Right lobe of liver (tissue), 6 donors: ENCODE results near the gene DIABLO. TPM values are rescaled to one million over a fixed set of nuclear protein-coding genes. Genes with fewer than 3 reads are reported as not detected.

Source experiments
- ATAC-seq, 4 donors: fragments of 200-7000 bp; cut with Tn5 transposase; one replicate each; pipeline ENCODE4 v1.9.1; 2020; ENCODE audit warnings: mild to moderate bottlenecking in 4 of 4, moderate library complexity in 4 of 4
- DNase-seq, 3 donors: peaks; one replicate each; pipeline ENCODE4 v3.0.0-alpha.2; 2020
- H3K27ac ChIP-seq, 3 donors: fragments of 200-600 bp; one replicate each; pipeline ENCODE4 v1.8.0; 2022
- H3K27me3 ChIP-seq, 2 donors: fragments of 200-600 bp; one replicate each; pipeline ENCODE4 v1.8.0; 2022
- H3K36me3 ChIP-seq, 4 donors: fragments of 200-600 bp; sonication (generic) in 1 of 4; one replicate each; pipeline versions ENCODE4 v1.5.1 to v1.8.0; 2017 to 2022; ENCODE audit warnings: control low read depth in 1 of 4
- H3K4me1 ChIP-seq, 4 donors: fragments of 200-600 bp; sonication (generic) in 1 of 4; one replicate each; pipeline versions ENCODE4 v1.5.1 to v1.8.0; 2017 to 2022; ENCODE audit warnings: control low read depth in 1 of 4
- H3K4me3 ChIP-seq, 3 donors: fragments of 200-600 bp; one replicate each; pipeline ENCODE4 v1.8.0; 2022
- H3K9me3 ChIP-seq, 4 donors: fragments of 200-600 bp; sonication (generic) in 1 of 4; one replicate each; pipeline versions ENCODE4 v1.5.1 to v1.8.0; 2017 to 2022; ENCODE audit warnings: control low read depth in 1 of 4
- CTCF ChIP-seq, 4 donors: fragments of 200-600 bp in 3 of 4; fragments of 450-650 bp in 1 of 4; IDR thresholded peaks; one replicate each; pipeline versions ENCODE4 v1.5.1 to v1.8.0; 2016 to 2022; ENCODE audit warnings: antibody characterized with exemption in 4 of 4, mild to moderate bottlenecking in 2 of 4
- POLR2A ChIP-seq: fragments of 450-650 bp; IDR thresholded peaks from one replicate; pipeline ENCODE4 v1.6.1; 2017; ENCODE audit warnings: antibody characterized with exemption, mild to moderate bottlenecking
- WGBS: methylation state at CpG from one replicate; pipeline ENCODE4 v1.1.6; 2018; ENCODE audit warnings: low coverage, low lambda C conversion rate; ENCODE audit not compliant: insufficient coverage; ENCODE audit errors: missing lambda C conversion rate; 5-methylcytosine and 5-hydroxymethylcytosine counted together
- intact Hi-C, 2 donors: fragments of 100-400 bp; cut with DNase I; formaldehyde crosslinking; loops; one replicate each; pipeline versions ENCODE4 v1.11.2 to v1.14.1; 2022
- total RNA-seq, 6 experiments: library from RNA; depleted of rRNA in 2 of 6; stranded (reverse); fragments of >200 nt in 2 of 6; fragmentation: NEBNext Ultra II Directional in 3 of 6; extraction: Animal tissue kit (Norgen Biotek cat#: 25700) in 3 of 6; gene quantifications; one replicate each; pipeline versions ENCODE4 v1.1.0 to v1.2.4, GENCODE V29; 2016 to 2023
- donor health status: DM: no; HTN: yes; CAD: no.
- donor health status: DM: no; HTN: no; CAD: no.
- donor health status: DM: no; HTN: no; CAD: no.
- donor health status: DM: no; HTN: yes; CAD: no.
- donor health status: DM: no; HTN: yes; CAD: no.

DIABLO gene
- total RNA-seq, 6 experiments from 2014 or later, result 21.0 to 41.0 (median 24.1) TPM

GRCh38 chr12:122195405-122195804, 30.4 kb downstream of the DIABLO start:
- H3K36me3 ChIP-seq, result no peaks in the 10 kb centered on the region
- ATAC-seq (no peak), DNase-seq (no peak)
- no peak overlapping the region for H3K27ac ChIP-seq
- no peaks in the 10 kb centered on the region for H3K9me3 ChIP-seq
- TF ChIP-seq POLR2A (no peak), CTCF (IDR thresholded peaks at IDR 0.05) (no peak)
- 72% methylated on average over 2 of the region's 4 CpGs for WGBS
- no peaks in the 10 kb centered on the region for H3K4me1 ChIP-seq
- H3K27me3 ChIP-seq, result no peaks in the 10 kb centered on the region
- no peak overlapping the region for H3K4me3 ChIP-seq
- intact Hi-C loops, result loop anchor here (5.0 to 10.0 kb wide), 2 partner anchors 51 to 58 kb away; no protein-coding TSS in a partner anchor

- TF ChIP-seq CTCF (IDR thresholded peaks at IDR 0.05), result no peak
- TF ChIP-seq POLR2A, result no peak
These were observed 31.0 kb downstream of the DIABLO start for GRCh38 chr12:122194804-122195203.

GRCh38 chr12:122192441-122192840, 33.4 kb downstream of the DIABLO start:
- no peaks in the 10 kb centered on the region for H3K9me3 ChIP-seq
- DNase-seq (no peak), ATAC-seq (no peak)
- no peak for TF ChIP-seq CTCF (IDR thresholded peaks at IDR 0.05)
- H3K27ac ChIP-seq, result no peak overlapping the region
- intact Hi-C loops, result loop anchor here in 1 of 2 donors (10.0 kb wide), 1 partner anchor 48 kb away; no protein-coding TSS in a partner anchor
- no peaks in the 10 kb centered on the region for H3K36me3 ChIP-seq
- H3K4me3 ChIP-seq, result no peak overlapping the region
- H3K27me3 ChIP-seq, result no peaks in the 10 kb centered on the region
- WGBS, result 59% methylated on average over 5 of the region's 11 CpGs
- H3K4me1 ChIP-seq, result no peaks in the 10 kb centered on the region

More at GRCh38 chr12:122194804-122195203, 31.0 kb downstream of the DIABLO start:
- intact Hi-C loops, result loop anchor here (5.0 to 10.0 kb wide), 2 partner anchors 50 to 58 kb away; no protein-coding TSS in a partner anchor
- Histone ChIP-seq H3K4me3 (no peak overlapping the region), H3K36me3 (no peaks in the 10 kb centered on the region), H3K27me3 (no peaks in the 10 kb centered on the region), H3K9me3 (no peaks in the 10 kb centered on the region), H3K4me1 (no peaks in the 10 kb centered on the region), H3K27ac (no peak overlapping the region)
- no peak for DNase-seq
- no peak for ATAC-seq
- WGBS, result 100% methylated on average over 1 of the region's 1 CpG

- Histone ChIP-seq H3K4me3 (no peak overlapping the region), H3K27ac (no peak overlapping the region), H3K36me3 (no peaks in the 10 kb centered on the region), H3K9me3 (no peaks in the 10 kb centered on the region), H3K27me3 (no peaks in the 10 kb centered on the region), H3K4me1 (peaks cover 0 to 2% (median 0%) of the 10 kb centered on the region in 4 donors)
- no peak for TF ChIP-seq POLR2A
- TF ChIP-seq CTCF (IDR thresholded peaks at IDR 0.05), result peak; percentile 76 to 86 (median 82)
- WGBS, result 63% methylated on average over 12 of the region's 18 CpGs
- intact Hi-C loops, result loop anchor here in 1 of 2 donors (10.0 kb wide), 1 partner anchor 46 kb away; no protein-coding TSS in a partner anchor
- ATAC-seq, result peak; percentile 95 to 99 (median 96)
- peak; percentile 64 to 81 (median 80) for DNase-seq
These were observed 34.8 kb downstream of the DIABLO start for GRCh38 chr12:122190842-122191668.
